RWPE2 (cell line): ENCODE measurements around the gene EFCAB12.
"Not testable (repeated sequence)": the region's sequence is repeated elsewhere in the genome, so short reads cannot be mapped to it uniquely, and the experiment has no call there.

Source experiments
- ATAC-seq: fragments of 200-7000 bp; cut with Tn5 transposase; 3 replicates; pipeline ENCODE4 v1.9.1; 2021; ENCODE audit warnings: low read depth
- DNase-seq: peaks from one replicate; pipeline ENCODE4 v3.0.0-alpha.2; 2020; ENCODE audit warnings: low spot score
- H3K27ac ChIP-seq: fragments of 450-650 bp; 2 replicates; pipeline ENCODE4 v1.5.1; 2017; ENCODE audit warnings: mild to moderate bottlenecking; ENCODE audit not compliant: poor library complexity, severe bottlenecking
- H3K27me3 ChIP-seq: fragments of 250-450 bp; sonication (Bioruptor Pico); 2 replicates; pipeline ENCODE4 v1.5.1; 2021; ENCODE audit warnings: mild to moderate bottlenecking, moderate library complexity; ENCODE audit not compliant: insufficient read depth, poor library complexity, severe bottlenecking
- H3K36me3 ChIP-seq: fragments of 250-450 bp; sonication (Bioruptor Pico); 2 replicates; pipeline ENCODE4 v1.5.1; 2020; ENCODE audit warnings: low read depth, mild to moderate bottlenecking, moderate library complexity
- H3K4me1 ChIP-seq: fragments of 250-450 bp; sonication (Bioruptor Pico); 2 replicates; pipeline ENCODE4 v1.5.1; 2021; ENCODE audit warnings: mild to moderate bottlenecking, moderate library complexity; ENCODE audit not compliant: insufficient read depth, poor library complexity, severe bottlenecking
- H3K4me3 ChIP-seq: fragments of 250-450 bp; sonication (Bioruptor Pico); 2 replicates; pipeline ENCODE4 v1.5.1; 2021; ENCODE audit warnings: mild to moderate bottlenecking, moderate library complexity; ENCODE audit not compliant: severe bottlenecking
- H3K9me3 ChIP-seq: fragments of 250-450 bp; sonication (Bioruptor Pico); 2 replicates; pipeline ENCODE4 v1.5.1; 2021; ENCODE audit warnings: mild to moderate bottlenecking, moderate library complexity; ENCODE audit not compliant: severe bottlenecking
- TF ChIP-seq, protein P1 (sequence below): fragments of 450-650 bp; IDR thresholded peaks from one replicate; pipeline ENCODE4 v1.5.1; 2017; ENCODE audit warnings: mild to moderate bottlenecking, moderate library complexity; ENCODE audit not compliant: poor library complexity, severe bottlenecking

The EFCAB12 gene

DNA sequence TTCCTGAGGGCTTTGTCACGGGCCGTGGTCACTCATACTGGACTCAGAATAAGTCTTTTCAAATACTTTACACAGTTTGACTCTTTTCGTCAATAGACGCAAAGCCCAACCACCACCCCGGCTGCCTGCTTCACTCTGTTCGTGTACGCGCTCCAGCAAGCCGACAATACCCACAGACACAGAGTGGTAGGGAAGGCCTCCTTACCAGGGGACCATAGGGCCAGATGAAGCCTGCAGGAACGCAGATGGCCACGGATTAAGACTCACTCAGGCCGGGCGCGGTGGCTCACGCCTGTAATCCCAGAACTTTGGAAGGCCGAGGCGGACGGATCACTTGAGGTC is 29.7 kb downstream of the EFCAB12 start:
- ATAC-seq = peak; percentile 56; the same call in 2 of the 3 replicates
- Histone ChIP-seq H3K9me3 (no peaks in the 10 kb centered on the region), H3K36me3 (peaks cover 6% of the 10 kb centered on the region), H3K27me3 (no peaks in the 10 kb centered on the region), H3K4me3 (peak overlapping the region; percentile 50), H3K27ac (peak overlapping the region; percentile 49), H3K4me1 (peaks cover 5% of the 10 kb centered on the region)
- TF ChIP-seq, protein P1, sequence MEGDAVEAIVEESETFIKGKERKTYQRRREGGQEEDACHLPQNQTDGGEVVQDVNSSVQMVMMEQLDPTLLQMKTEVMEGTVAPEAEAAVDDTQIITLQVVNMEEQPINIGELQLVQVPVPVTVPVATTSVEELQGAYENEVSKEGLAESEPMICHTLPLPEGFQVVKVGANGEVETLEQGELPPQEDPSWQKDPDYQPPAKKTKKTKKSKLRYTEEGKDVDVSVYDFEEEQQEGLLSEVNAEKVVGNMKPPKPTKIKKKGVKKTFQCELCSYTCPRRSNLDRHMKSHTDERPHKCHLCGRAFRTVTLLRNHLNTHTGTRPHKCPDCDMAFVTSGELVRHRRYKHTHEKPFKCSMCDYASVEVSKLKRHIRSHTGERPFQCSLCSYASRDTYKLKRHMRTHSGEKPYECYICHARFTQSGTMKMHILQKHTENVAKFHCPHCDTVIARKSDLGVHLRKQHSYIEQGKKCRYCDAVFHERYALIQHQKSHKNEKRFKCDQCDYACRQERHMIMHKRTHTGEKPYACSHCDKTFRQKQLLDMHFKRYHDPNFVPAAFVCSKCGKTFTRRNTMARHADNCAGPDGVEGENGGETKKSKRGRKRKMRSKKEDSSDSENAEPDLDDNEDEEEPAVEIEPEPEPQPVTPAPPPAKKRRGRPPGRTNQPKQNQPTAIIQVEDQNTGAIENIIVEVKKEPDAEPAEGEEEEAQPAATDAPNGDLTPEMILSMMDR = no peak
- no peak for DNase-seq

DNA sequence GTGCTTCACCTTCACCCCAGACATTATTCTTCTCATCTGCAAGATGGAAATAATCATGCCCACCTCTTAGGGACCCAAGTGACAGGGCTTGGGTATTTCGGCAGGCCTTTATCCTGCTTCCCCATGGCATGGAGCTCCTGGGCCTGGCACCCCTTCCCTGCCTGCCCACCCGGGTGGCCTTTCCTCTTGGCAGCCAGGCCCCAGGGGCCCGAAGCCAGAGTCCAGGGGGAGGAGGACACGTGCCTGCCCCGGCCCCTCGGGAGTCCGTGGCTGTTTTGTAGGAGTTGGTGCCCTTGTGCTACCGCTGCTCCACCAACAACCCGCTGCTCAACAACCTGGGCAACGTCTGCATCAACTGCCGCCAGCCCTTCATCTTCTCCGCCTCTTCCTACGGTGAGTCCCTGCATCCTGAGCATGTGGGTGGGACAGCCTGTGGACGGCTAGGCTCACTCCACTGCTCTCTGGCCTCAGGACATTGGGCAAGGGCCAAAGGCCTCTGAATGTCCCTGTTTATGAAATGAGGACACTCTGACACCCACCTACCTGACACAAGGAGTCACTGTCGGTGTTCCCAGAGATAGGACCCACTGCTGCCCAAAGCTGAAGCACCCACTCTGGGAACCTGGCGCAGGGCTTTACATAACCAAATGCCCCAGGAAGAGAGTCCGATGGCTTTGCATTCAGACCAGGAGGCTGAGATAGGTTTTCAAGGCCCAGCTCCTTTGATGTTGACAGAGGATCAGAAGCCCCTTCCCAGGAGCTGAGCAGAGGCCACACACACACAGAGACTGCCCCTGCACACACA is 34.5 kb downstream of the EFCAB12 start:
- H3K27me3 ChIP-seq, H3K4me3 ChIP-seq, ATAC-seq, DNase-seq, H3K9me3 ChIP-seq, H3K27ac ChIP-seq: not testable (repeated sequence)
- H3K36me3 ChIP-seq = peaks cover 34% of the 10 kb centered on the region
- H3K4me1 ChIP-seq = peaks cover 11% of the 10 kb centered on the region

DNA sequence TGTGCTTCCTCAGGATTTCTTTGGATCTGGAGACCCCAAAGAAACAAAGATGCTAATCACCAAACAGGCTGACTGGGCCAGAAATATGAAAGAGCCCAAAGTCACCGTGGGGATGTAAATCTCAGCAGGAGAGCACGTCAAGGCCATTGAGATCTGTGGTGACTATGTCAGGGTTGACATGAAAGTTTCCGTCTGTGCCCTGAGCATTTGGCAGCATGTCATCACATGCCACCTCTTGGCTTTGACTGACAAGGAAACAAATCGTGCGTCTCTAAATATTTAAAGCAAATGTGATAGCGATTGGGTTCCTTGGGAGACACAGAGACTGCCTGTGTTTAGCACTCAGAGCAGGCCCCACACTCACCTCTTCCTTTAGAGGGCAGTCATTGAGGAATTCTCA is 35.2 kb downstream of the EFCAB12 start:
- Histone ChIP-seq H3K9me3 (no peaks in the 10 kb centered on the region), H3K27me3 (no peaks in the 10 kb centered on the region), H3K4me1 (peaks cover 10% of the 10 kb centered on the region), H3K27ac (no peak overlapping the region), H3K4me3 (no peak overlapping the region), H3K36me3 (peaks cover 37% of the 10 kb centered on the region)
- ATAC-seq (no peak), DNase-seq (no peak)
- TF ChIP-seq, protein P1 = no peak

DNA sequence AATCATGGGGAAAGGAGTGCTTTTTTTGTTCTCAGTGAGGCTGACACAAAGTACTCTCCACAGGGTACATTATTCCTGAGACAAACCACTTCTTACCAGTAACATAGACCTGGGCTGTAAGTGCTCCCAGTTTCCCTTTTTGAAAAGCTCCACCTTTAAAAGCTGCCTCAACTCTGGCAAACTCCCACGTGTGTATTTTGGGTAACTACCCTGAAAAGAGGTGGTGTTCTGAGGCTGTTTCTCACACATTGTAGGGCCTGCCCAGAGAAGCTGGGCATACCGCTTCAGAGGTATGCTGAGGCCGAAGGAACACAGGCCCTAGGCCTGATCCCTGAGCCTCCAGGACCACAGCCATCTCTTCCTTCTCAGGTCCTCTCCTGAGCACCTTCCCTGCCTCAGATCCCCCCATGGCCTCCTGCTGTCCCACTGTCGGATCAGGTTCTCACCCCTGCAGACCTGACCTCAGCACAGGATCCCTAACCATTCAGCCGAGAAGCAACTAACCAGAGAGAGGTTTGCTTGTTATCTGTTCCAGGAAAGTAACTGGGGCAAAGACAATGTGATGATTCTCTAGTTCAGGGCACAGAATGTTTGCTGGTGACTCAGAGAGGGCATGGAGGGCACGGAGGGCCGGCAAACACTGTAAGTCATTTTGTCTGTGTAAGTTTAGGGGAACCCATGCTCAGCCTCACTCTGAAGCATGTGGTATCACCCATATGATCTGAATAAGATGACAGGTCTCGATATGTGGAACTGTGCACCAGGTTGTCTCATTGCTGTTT is 36.1 kb downstream of the EFCAB12 start:
- H3K4me3 ChIP-seq, H3K4me1 ChIP-seq, H3K27me3 ChIP-seq, H3K27ac ChIP-seq, DNase-seq, H3K9me3 ChIP-seq: not testable (repeated sequence)
- peaks cover 41% of the 10 kb centered on the region for H3K36me3 ChIP-seq
- 0 out of 3 replicates have a peak, but pooled peaks have one; percentile 21 for ATAC-seq

DNA sequence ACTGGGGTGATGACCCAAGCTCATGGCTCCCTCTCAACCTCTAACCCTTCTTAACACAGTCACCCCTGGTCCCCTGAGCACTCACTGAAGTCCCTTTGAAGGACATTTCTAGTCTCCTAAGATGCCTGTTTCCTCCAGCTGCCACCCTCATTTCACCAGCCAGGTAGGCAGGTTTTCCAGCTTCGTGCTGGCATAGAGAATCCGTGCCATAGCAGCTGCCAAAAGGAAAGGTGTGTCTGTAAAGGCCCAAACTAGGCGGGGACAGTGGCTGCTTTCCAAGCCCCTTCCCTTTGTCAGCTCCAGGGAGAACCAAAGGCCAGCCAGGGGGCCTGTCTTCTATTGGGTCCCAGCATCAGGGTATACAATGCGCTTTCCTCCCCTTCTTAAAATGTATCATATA is 36.9 kb downstream of the EFCAB12 start:
- not testable (repeated sequence) for H3K4me1 ChIP-seq, H3K27me3 ChIP-seq, H3K4me3 ChIP-seq, H3K9me3 ChIP-seq, DNase-seq, ATAC-seq, H3K27ac ChIP-seq
- H3K36me3 ChIP-seq = peaks cover 41% of the 10 kb centered on the region

DNA sequence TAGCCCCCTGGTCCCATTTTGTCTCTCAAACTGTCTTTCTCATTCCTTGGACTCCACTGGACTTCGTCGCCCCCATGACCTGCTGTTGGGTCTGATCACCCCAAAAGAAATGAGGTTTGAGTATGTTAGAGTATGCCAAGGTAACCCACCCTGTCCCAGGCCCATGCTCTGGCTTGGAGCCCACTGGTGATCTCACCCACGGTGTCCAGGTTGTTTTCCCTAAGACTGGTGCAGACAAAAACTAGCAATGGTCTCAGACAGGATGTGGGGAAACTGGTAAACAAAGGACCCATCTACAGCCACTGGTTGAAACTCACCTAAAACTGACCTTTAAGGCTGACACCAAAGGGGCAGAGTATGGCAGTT is 38.9 kb downstream of the EFCAB12 start:
- peak overlapping the region; percentile 62 for H3K27ac ChIP-seq

DNA sequence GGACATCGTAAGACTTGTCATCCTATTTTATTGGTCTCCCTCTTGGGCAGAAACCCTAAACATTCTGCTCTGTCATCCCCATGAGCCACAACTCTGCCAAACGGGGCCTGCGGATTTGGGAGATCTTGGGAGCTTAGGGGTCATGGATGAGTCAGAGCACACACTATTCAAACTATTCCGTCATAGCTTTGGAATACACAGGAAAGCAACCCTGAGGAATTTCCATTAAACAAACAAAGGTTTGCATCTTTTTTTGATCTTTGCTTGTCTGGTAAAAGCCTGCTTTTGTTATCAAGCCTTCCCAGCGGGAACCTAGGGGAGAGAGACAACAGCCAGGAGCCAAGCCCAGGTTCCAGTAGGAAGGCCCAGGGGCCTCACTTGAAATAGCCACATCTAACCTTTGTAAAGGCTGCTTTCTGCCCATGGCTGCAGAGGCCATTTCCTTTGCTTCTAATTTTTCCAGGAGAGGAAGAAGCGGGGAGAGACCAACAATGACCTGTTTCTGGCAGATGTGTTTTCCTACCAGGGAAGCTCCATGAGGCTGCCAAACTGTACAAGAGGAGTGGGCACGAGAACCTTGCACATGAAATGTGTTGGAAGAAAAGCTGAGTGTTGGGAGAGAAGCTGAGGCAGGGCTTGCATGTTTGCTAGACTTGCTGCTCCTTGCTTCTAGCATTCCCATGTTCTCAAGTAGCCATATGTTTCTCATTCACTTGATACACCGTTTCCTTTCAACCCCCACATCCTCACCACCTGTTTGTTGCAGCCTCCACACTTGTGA is 39.5 kb downstream of the EFCAB12 start:
- not testable (repeated sequence) for DNase-seq, H3K27me3 ChIP-seq, H3K4me3 ChIP-seq, H3K4me1 ChIP-seq, H3K9me3 ChIP-seq
- peak overlapping the region; percentile 62 for H3K27ac ChIP-seq
- ATAC-seq = peak; percentile 77
- H3K36me3 ChIP-seq = peaks cover 35% of the 10 kb centered on the region

More for the DNA sequence above, 38.9 kb downstream of the EFCAB12 start:
- ATAC-seq (no peak), DNase-seq (no peak)
- TF ChIP-seq, protein P1 = no peak
- H3K4me3 ChIP-seq = no peak overlapping the region
- H3K4me1 ChIP-seq = peaks cover 7% of the 10 kb centered on the region
- no peaks in the 10 kb centered on the region for H3K27me3 ChIP-seq
- H3K36me3 ChIP-seq = peaks cover 35% of the 10 kb centered on the region
- H3K9me3 ChIP-seq = no peaks in the 10 kb centered on the region
